K562 (cell line): ENCODE data around the gene MYG1. TPM values are rescaled to one million over a fixed set of nuclear protein-coding genes. Genes with fewer than 3 reads are reported as not detected.

Source experiments
- EP400 ChIP-seq: fragments of 450-650 bp; IDR thresholded peaks from 2 replicates; pipeline ENCODE4 v1.6.1; 2017; ENCODE audit warnings: antibody characterized with exemption, mild to moderate bottlenecking, moderate library complexity
- ETV1 ChIP-seq: fragments of 450-650 bp; conservative IDR thresholded peaks from 2 replicates; pipeline ENCODE4 v1.6.1; 2016; ENCODE audit warnings: missing genetic modification characterization, control low read depth, low read depth, missing compliant biosample characterization
- FOXK1 ChIP-seq: sonication (generic); formaldehyde crosslinking; IDR thresholded peaks from 2 replicates; pipeline ENCODE4 v1.8.0; 2022; ENCODE audit warnings: missing genetic modification reagents, mild to moderate bottlenecking, borderline replicate concordance
- HIVEP1 ChIP-seq: fragments of 250-450 bp; sonication (Bioruptor Pico); IDR thresholded peaks from 2 replicates; pipeline ENCODE4 v1.4.0; 2020; ENCODE audit warnings: mild to moderate bottlenecking
- MCM3 ChIP-seq: fragments of 450-650 bp; IDR thresholded peaks from 2 replicates; pipeline ENCODE4 v1.6.1; 2016
- MXI1 ChIP-seq: IDR thresholded peaks from 2 replicates; pipeline ENCODE4 v1.6.1; 2011; ENCODE audit warnings: low read depth, mild to moderate bottlenecking, improper control_type of control experiment, low read length
- NFRKB ChIP-seq: fragments of 450-650 bp; IDR thresholded peaks from 2 replicates; pipeline ENCODE4 v1.6.1; 2016; ENCODE audit warnings: low read depth
- RBFOX2 ChIP-seq: fragments of 200-400 bp; formaldehyde crosslinking; IDR thresholded peaks from 2 replicates; pipeline ENCODE4 v1.6.1; 2017; ENCODE audit warnings: low read depth, mild to moderate bottlenecking, low read length, moderate library complexity
- RBM17 ChIP-seq: fragments of 200-400 bp; formaldehyde crosslinking; IDR thresholded peaks from 2 replicates; pipeline ENCODE4 v1.6.1; 2017; ENCODE audit warnings: low read depth, mild to moderate bottlenecking, low read length, borderline replicate concordance
- YBX1 ChIP-seq: fragments of 450-650 bp; IDR thresholded peaks from 2 replicates; pipeline ENCODE4 v1.7.1; 2016; ENCODE audit warnings: mild to moderate bottlenecking
- ZFX ChIP-seq: sonication (generic); formaldehyde crosslinking; IDR thresholded peaks from 2 replicates; pipeline ENCODE4 v1.8.0; 2022; ENCODE audit warnings: mild to moderate bottlenecking, missing genetic modification reagents, moderate library complexity
- ZNF121 ChIP-seq: sonication (generic); formaldehyde crosslinking; conservative IDR thresholded peaks from 2 replicates; pipeline ENCODE4 v1.8.0; 2022; ENCODE audit warnings: missing genetic modification reagents
- ZNF197 ChIP-seq: fragments of 200-800 bp; sonication (Bioruptor generic); IDR thresholded peaks from 2 replicates; pipeline ENCODE4 v1.6.1; 2016; ENCODE audit warnings: low read depth, missing genetic modification characterization, missing compliant biosample characterization
- polyA plus RNA-seq, 8 experiments: library from polyadenylated mRNA; depleted of rRNA in 4 of 8; stranded (reverse) in 5 of 8; unstranded in 3 of 8; fragments of >200 nt; fragmentation: Nextera tagmentation in 2 of 8; fragmentation: Illumina TruSeq in 1 of 8; extraction: Ambion mirVana in 2 of 8; extraction: Trizol in 1 of 8; gene quantifications; 2 replicates each; pipeline versions ENCODE4 v1.2.1 to v1.2.3, GENCODE V29; 2011 to 2014; ENCODE audit warnings: inconsistent platforms in 1 of 8, missing spikeins in 1 of 8
- total RNA-seq, 7 experiments: library from RNA; depleted of rRNA in 6 of 7; stranded (reverse); fragments of >200 nt in 6 of 7; fragmentation: Illumina TruSeq in 2 of 7; extraction: Trizol in 2 of 7; gene quantifications; 2 replicates each; pipeline versions ENCODE4 v1.2.1 to v1.2.3, GENCODE V29; 2011 to 2021; ENCODE audit warnings: low replicate concordance in 1 of 7
- TF ChIP-seq, protein P1 (sequence below): fragments of 450-650 bp; IDR thresholded peaks from 2 replicates; pipeline ENCODE4 v1.6.1; 2016; ENCODE audit warnings: borderline replicate concordance
- TF ChIP-seq, protein P2 (sequence below): fragments of 450-650 bp; formaldehyde crosslinking; IDR thresholded peaks from 2 replicates; pipeline ENCODE4 v1.4.0; 2022; ENCODE audit warnings: missing genetic modification characterization
- TF ChIP-seq, protein P3 (sequence below), 2 experiments: fragments of 450-650 bp; formaldehyde crosslinking in 1 of 2; IDR thresholded peaks; 2 replicates each; pipeline versions ENCODE4 v1.4.0 to v1.6.1; 2014 to 2020; ENCODE audit warnings: mild to moderate bottlenecking in 2 of 2, borderline replicate concordance in 1 of 2, low read depth in 1 of 2

Gene MYG1
- total and polyA plus RNA-seq, 9 of the 15 experiments (the other 6 are each of a cell fraction or from before 2014, with no cell fraction given), result 0.45 to 5.6 (median 2.1) TPM

DNA sequence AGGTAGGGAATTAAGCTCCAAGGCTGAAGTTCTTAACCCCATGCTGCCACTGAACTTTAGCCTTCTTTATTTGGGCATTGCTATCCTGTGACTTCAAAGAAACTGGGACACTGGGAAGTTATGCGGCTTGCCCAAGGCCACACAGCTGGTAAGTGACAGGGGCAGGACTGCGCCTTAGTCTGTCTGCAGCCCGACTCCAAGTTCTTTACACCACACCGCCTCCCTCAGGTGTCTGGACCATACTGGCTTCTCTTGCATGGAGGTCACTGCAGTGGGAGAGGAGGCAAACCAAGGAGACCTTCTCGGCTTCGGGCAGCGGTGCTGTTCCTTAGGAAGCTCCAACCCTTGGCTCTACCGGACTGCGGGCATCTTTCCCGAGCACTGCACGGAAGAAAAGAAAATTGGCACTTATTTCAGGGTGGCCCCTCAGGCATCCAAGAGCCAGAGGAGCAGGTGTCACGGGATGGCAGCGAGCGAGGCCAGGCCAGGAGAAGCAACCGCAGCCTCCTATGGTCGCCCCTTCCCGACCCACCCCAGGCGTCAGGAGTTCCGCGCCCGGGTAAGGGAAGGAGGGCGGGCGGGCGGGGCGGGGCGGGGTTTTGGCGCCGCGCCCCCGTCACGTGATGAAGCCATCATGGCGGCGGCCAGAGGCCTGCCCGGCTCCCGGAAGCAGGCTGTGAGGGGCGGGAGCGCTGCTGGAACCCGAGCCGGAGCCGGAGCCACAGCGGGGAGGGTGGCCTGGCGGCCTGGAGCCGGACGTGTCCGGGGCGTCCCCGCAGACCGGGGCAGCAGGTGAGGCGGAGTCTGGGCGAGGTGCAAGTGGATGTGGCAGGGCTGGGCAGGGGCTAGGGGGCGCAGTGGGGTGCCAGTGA lies 47.8 kb upstream of the MYG1 start (continued):
- TF ChIP-seq, protein P1, sequence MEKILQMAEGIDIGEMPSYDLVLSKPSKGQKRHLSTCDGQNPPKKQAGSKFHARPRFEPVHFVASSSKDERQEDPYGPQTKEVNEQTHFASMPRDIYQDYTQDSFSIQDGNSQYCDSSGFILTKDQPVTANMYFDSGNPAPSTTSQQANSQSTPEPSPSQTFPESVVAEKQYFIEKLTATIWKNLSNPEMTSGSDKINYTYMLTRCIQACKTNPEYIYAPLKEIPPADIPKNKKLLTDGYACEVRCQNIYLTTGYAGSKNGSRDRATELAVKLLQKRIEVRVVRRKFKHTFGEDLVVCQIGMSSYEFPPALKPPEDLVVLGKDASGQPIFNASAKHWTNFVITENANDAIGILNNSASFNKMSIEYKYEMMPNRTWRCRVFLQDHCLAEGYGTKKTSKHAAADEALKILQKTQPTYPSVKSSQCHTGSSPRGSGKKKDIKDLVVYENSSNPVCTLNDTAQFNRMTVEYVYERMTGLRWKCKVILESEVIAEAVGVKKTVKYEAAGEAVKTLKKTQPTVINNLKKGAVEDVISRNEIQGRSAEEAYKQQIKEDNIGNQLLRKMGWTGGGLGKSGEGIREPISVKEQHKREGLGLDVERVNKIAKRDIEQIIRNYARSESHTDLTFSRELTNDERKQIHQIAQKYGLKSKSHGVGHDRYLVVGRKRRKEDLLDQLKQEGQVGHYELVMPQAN, result peak; percentile 92
- peak; percentile 65 for TF ChIP-seq ETV1 (tag)
- no peak for TF ChIP-seq ZNF121 (CRISPR knock-in tag)
- no peak for TF ChIP-seq RBM17
- TF ChIP-seq NFRKB, result peak; percentile 64; the same call in 1 of the 2 replicates
- 0 out of 2 replicates have a peak, but pooled peaks have one; percentile 52 for TF ChIP-seq ZNF197 (CRISPR knock-in tag)
- TF ChIP-seq, protein P2, sequence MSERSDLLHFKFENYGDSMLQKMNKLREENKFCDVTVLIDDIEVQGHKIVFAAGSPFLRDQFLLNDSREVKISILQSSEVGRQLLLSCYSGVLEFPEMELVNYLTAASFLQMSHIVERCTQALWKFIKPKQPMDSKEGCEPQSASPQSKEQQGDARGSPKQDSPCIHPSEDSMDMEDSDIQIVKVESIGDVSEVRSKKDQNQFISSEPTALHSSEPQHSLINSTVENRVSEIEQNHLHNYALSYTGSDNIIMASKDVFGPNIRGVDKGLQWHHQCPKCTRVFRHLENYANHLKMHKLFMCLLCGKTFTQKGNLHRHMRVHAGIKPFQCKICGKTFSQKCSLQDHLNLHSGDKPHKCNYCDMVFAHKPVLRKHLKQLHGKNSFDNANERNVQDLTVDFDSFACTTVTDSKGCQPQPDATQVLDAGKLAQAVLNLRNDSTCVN, result peak; percentile 10; the same call in 1 of the 2 replicates
- TF ChIP-seq MXI1, result 0 out of 2 replicates have a peak, but pooled peaks have one; percentile 10
- peak; percentile 85 for TF ChIP-seq ZFX
- peak; percentile 91; the same call in 1 of the 2 replicates for TF ChIP-seq FOXK1 (CRISPR knock-in tag)
- no peak for TF ChIP-seq YBX1
- no peak for TF ChIP-seq MCM3
- TF ChIP-seq, protein P3, sequence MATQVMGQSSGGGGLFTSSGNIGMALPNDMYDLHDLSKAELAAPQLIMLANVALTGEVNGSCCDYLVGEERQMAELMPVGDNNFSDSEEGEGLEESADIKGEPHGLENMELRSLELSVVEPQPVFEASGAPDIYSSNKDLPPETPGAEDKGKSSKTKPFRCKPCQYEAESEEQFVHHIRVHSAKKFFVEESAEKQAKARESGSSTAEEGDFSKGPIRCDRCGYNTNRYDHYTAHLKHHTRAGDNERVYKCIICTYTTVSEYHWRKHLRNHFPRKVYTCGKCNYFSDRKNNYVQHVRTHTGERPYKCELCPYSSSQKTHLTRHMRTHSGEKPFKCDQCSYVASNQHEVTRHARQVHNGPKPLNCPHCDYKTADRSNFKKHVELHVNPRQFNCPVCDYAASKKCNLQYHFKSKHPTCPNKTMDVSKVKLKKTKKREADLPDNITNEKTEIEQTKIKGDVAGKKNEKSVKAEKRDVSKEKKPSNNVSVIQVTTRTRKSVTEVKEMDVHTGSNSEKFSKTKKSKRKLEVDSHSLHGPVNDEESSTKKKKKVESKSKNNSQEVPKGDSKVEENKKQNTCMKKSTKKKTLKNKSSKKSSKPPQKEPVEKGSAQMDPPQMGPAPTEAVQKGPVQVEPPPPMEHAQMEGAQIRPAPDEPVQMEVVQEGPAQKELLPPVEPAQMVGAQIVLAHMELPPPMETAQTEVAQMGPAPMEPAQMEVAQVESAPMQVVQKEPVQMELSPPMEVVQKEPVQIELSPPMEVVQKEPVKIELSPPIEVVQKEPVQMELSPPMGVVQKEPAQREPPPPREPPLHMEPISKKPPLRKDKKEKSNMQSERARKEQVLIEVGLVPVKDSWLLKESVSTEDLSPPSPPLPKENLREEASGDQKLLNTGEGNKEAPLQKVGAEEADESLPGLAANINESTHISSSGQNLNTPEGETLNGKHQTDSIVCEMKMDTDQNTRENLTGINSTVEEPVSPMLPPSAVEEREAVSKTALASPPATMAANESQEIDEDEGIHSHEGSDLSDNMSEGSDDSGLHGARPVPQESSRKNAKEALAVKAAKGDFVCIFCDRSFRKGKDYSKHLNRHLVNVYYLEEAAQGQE (IDR thresholded peaks at IDR 0.05; ENCODE audit: borderline replicate concordance), result peak; percentile 64
- TF ChIP-seq, protein P3 (CRISPR knock-in tag; IDR thresholded peaks at IDR 0.05; ENCODE audit: low read depth), result no peak
- TF ChIP-seq HIVEP1 (CRISPR knock-in tag), result peak; percentile 61; the same call in 1 of the 2 replicates
- peak; percentile 53 for TF ChIP-seq EP400
- TF ChIP-seq RBFOX2, result peak; percentile 79
